GM21528 (cell line): ENCODE measurements around the gene FHL3.

ENCODE experiments used
- ATAC-seq: cut with Tn5 transposase; IDR thresholded peaks from one replicate; pipeline ENCODE4 v1.9.1; 2021; ENCODE audit warnings: mild to moderate bottlenecking, moderate library complexity; ENCODE audit not compliant: unreplicated experiment, low FRiP score

The FHL3 gene

GRCh38 chr1:37948166-37948565, 57.1 kb downstream of the FHL3 start:
- no peak for ATAC-seq

- ATAC-seq = no peak
These were observed 58.0 kb downstream of the FHL3 start for GRCh38 chr1:37947364-37947763.
